Hematopoietic multipotent progenitor cell treated with erythropoietin and hydrocortisone succinate and interleukin-3 and kit ligand, for 17 days (in vitro differentiated cells): ENCODE results near the gene TAP2.
"Not testable (repeated sequence)": the region's sequence is repeated elsewhere in the genome, so short reads cannot be mapped to it uniquely, and the experiment has no call there.

ENCODE experiments used
- DNase-seq: peaks from one replicate; pipeline ENCODE4 v3.0.0-alpha.2; 2015; ENCODE audit warnings: low spot score

Gene TAP2

DNA sequence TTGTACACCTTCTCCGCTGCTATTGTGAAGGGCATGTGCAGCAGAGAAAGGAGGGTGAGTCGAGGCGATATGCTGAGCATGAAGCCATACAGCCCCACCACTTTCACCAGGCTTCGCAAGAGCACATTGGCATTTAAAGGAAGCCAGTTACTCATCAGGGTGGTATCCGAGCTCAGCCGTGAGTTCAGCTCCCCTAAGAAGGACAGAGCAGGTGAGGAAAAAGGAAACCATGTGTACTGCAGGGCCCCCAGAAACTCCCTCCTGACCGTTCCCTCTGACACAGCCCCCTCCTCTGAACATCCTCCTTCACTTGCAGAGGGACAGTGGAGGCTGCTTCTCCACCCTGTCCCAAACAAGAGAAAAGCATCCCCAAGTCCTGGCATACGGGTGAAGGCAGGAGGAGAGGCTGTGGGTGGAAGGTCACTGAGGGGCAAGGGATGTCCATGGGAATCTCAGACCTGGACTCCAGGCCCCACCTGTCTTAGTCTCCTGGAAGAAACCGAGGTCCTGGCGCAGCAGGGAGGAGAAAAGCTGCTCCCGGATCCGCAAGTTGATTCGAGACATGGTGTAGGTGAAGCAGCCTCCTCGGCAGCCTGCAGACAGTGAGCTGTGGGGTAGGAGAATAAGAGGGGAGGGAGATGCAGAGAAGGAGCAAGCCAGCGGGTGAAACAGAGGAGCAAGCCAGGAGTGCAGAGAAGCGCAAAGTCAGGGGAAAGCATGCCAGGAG is 3.2 kb downstream of the TAP2 start:
- DNase-seq = no peak

DNA sequence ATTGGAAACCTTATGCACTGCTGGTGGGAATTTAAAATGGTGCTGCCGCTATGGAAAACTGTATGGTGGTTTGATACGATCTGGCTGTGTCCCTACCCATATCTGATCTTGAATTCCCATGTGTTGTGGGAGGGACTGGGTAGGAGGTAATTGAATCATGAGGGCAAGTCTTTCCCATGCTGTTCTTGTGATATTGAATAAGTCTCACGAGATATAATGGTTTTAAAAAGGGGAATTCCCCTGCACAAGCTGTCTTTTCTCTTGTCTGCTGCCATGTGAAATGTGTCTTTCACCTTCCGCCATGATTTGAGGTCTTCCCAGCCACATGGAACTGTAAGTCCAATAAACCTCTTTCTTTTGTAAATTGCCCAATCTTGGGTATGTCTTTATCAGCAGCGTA is 4.9 kb downstream of the TAP2 start:
- DNase-seq = no peak

DNA sequence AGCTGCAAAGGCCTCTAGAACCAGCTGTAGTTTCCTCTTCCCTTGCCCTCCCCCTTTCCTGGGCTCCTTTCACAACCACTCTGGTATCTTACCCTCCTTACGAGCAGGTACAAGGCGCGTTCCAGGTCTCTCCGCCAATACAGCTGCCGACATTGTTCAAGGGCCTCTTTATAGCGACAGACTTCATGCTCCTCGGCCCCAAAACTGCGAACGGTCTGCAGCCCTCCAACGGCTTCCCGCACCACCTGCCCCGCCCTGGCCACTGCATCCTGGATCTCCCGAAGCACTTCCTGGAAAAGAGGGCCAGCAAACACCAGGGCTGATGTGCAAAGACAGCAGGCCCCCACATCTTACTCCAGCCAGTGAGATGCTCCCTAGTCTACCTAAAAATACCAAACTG is 6.0 kb downstream of the TAP2 start:
- DNase-seq = no peak

DNA sequence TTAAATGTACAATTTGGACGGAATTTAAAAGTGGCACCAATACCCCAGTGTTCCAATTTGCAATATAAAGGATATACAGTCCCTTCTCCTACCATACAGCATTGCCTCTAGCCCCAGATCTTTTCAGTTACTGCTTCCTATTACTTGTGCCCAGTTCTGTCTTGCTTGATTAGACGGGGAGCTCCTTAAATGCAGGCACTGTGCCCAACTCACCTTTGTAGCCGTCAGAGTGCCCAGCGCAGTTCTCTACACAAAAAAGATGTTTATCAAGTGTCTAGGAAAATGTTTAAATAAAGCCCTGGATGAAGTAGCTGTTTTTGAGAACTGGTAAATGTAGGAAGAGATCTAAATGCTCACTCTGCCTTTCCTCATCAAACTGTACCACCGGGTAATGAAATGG is 7.6 kb downstream of the TAP2 start:
- no peak for DNase-seq

DNA sequence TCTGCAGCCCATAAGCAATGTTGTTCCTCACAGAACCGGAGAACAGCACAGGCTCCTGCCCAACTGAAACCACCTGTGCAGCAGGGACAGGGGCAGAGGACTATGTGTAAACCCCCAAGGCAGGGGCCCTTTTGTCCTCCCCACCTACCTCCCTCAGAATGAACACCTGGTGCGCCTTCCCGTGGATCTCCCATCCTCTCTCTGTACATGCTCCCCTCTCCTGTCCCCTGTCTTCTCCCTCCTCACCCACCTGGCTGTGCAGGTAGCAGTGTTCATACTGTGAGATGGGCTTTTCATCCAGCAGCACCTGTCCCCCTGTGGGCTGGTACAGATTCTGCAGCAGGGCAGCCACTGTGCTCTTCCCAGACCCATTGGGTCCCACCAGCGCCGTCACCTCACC is 8.5 kb downstream of the TAP2 start:
- DNase-seq = no peak

DNA sequence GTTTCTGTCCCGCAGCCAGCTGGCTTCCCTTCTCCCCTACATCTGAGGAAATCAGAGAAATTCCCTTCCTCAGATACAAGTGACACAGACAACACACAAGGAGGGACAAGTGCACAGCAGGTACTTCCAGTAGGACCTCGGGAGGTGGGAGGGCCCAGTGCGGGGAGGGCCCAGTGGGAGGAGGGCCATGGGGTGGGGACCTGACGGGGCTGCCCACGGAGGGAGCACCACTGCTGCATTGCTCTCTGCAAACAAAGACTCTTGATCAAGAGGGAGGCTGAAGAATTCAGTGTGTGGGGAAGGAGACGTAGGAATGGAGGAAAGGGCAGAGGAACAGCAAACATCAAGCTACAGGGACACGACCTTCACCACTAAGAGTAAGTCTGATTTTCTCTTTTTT is 9.0 kb downstream of the TAP2 start:
- no peak for DNase-seq

DNA sequence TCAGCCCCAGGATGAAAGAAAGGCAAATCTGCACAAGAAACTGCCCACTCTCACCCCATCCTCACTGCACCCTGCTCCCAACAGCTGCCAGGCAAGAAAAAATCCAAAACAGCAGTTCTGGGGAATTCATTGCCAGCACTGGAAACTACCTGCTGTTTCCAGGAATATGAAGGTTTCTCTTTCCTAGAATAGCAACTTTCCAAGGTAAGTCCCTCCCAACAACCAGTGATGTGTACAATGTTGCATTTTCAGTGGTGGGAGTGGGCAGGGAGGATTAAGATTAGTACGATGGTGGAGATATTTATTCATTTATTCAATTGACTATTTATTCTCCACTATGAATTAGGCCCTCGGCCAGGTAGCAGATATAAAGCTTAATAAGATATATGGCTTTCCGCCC is 11.5 kb downstream of the TAP2 start:
- no peak for DNase-seq

DNA sequence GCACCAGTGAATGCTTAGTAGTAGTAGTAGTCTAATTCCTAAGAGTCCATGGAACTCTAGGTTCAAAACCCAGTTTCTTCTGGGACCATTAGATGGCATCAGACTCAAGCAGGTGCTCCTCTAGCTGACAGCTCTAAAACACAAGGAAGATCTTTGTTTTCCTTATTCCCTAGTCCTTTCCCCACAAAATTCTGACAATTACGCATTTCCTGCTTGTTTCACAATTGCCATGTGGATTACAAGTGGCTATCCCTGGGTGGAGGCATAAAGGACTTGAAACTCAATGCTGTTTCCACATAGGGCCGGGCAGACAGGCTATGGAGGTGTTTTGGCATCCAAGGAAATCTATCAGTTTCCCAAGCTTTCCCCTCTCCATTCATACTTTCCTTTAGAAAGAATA is 12.6 kb downstream of the TAP2 start:
- DNase-seq = peak; percentile 34

DNA sequence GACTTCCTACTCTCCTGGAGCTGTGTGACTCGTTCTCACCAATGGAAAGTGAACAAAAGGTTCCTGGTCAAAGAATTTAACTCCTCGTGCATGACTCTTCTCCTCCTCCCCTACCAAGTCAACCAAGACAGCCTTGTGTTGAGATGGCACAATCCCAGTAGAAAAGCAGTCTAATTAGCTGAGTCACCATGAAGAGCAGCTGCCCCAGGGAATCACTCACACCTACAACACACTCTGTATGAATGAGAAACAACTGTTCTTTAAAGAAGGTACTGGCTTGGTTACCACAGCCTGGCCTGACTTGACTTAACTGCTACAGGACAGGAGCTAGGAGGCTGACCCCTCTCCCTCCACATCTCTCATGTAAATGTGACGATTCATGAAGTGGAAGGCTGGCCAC is 18.8 kb downstream of the TAP2 start:
- DNase-seq = no peak

DNA sequence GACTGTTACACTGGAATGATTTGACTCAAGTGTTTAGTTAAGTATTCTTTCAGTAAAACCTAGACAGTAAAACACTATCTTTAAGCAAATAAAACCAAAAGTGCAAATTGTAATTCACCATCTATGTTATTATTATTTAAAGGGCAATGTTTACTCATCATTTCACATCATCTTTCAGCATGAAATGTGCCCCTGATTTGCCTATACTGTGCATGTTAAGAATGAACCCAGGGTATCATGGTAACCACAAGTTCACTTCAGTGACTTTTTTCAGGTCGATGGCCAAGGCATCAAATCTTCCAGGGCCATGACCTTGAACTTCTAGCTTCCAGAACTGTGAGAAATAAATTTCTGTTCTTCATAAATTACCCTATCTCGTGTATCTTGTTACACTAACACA is 19.7 kb downstream of the TAP2 start:
- DNase-seq = no peak

DNA sequence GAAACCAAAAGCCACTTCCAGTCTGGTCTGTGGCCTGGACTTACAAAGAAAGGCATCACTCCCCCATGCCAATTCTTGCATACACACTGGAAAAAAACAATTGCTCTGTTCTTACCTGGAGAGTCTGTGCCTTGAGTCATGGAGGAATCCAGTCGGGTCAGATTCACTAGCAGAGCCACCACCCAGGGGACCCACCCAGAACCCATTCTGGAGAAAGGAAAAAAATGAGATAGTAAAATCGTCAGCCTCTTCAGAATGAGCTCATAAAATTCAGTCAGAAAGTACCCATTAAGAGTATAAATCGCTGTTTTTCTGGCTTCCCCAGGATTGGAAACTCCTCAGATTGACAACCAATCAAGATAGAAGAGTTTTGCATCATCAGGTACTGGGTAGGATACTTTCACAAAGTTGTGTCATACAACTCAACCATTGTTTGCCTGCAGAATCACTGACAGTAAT is 21.8 kb downstream of the TAP2 start, which contains the start of gene HLA-DOB:
TSS of gene HLA-DOB (minus strand) at position 257 of the 459 bp plus-strand sequence. CDS start at position 206, 51 bp downstream.
- DNase-seq = no peak

DNA sequence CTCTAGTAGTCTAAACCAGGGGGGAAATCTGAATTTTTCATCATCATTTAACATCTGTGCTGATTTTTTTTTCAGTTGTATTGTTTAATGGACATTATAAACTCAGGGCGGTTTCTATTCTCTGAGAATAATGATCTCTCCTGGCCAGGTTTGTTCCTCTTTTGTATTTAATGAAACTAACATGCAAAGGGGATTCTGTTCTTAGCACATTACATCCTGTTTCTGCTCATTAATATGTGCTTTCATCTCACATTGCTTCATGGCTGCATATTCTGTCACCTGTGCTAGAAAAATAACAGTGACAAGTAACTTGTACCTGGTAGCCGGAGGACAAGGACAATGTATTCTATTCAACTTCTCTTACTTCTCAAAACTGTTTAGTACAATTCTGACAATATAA is 22.5 kb downstream of the TAP2 start:
- DNase-seq = no peak

DNA sequence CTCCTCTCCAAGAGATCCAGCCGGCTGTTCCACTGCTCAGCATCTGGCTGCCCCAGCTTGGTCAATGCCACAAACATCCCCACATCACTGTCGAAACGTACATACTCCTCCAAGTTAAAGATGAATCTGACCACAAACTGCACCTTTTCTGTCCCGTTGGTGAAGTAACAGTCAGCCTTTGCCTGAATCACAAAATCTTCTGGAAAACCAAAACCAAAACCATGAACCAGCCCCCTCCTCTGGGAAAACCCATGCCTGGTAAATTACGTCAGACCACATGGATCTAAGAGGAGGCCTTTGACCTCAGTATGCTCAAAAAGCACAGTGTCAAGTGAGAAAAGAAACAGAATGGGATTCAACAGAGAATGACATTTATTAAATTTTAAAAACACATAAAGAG is 23.4 kb downstream of the TAP2 start:
- DNase-seq = no peak

DNA sequence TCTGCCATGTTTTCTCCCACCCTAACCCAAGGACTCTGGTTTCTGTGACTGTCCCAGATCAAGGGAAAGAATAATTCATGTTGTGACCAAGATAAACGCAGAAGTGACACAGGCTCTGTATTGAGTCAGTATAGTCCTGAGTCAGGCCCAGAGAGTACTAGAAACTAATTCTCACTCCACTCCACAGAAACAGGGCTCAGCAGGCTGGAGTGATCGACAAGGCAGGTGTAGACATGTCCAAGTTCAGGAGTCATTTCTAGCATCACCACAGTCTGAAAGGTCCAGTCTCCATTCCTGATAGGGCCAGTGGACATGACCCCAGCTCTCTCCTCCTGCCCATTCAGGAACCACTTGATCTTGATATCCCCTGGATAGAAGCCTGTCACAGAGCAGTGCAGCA is 24.4 kb downstream of the TAP2 start:
- no peak for DNase-seq

DNA sequence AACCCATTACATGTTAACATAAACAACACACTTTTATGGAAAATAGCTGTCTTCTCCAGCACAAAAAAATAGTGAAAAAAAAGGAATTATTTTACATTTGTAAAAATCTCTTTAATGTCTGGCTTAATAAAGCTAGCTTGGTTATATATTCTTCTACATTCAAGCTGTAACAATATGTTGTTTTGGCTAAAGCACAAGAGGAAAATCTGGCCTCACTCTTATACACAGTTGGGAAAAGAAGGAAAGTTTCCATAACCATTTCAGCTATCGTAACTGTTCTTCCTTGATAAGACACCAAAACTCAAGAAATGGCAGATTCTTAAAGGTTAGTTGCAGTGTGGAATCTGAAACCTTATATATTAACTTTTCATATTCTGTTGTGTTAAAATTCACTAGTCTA is 29.4 kb downstream of the TAP2 start:
- DNase-seq = no peak

DNA sequence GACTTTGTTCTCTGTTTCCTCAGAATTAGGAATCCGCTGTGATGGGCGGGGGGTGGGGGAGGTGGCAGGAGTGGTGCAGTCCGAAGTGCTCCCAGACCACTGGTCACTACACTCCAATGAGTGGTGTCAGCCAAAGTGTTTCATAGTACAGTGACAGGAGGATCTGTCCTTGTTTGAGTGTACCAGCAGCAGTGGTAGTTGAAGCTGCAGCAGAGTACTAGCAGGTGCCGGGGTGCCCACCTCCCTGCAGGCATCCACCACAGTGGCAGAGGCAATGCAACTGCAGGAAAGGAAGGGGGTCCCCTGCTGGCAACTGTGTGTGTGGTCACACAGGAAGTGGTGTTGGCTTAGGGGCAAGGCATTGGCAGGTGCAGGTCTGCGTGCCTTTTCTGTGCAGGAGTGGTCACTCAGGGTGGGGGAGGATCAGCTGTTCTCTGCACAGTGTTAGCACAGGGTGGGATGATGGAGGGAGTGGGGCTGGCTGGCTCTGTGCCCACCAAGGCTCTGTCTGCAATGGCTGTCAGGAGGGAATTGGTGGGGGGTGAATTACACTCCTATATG is 31.4 kb downstream of the TAP2 start:
- no peak for DNase-seq

DNA sequence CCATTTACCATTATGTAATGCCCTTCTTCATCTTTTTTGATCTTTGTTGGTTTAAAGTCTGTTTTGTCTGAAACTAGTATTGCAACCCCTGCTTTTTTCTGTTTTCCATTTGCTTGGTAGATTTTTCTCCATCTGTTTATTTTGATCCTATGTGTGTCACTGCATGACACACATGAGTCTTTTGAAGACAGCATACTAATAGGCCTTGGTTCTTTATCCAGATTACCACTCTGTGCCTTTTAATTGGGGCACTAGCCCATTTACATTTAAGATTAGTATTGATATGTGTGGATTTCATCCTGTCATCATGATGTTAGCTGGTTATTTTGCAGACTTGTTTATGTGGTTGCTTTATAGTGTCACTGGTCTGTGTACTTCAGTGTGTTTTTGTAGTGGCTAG is 33.1 kb downstream of the TAP2 start:
- DNase-seq = not testable (repeated sequence)

DNA sequence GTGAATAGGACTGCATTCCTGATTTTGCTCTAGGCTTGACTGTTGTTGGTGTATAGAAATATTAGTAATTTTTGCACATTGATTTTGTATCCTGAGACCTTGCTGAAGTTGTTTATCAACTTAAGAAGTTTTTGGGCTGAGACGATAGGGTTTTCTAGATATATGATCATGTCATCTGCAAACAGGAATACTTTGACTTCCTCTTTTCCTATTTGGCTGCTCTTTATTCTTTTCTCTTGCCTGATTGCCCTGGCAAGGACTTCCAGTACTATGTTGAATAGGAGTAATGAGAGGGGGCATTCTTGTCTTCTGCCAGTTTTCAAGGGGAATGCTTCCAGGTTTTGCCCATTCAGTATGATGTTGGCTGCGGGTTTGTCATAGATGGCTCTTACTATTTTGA is 35.1 kb downstream of the TAP2 start:
- no peak for DNase-seq

DNA sequence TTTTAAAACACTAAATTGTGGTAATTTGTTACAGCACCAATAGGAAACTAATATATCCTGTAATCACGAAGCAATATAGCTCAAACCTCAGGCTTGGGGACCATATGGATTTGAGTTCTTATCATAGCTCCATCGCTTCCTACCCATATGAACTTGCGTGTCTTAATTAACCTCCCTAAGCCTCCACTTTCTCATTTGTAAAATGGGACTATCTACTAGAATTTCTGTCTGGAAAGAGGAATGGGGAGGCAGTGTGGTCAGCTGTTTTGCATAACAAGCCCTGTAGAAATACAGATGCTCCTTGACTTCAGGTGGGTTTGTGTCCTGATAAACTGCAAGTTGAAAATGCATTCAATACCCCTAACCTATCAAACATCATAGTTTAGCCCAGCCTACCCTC is 38.8 kb downstream of the TAP2 start:
- no peak for DNase-seq

DNA sequence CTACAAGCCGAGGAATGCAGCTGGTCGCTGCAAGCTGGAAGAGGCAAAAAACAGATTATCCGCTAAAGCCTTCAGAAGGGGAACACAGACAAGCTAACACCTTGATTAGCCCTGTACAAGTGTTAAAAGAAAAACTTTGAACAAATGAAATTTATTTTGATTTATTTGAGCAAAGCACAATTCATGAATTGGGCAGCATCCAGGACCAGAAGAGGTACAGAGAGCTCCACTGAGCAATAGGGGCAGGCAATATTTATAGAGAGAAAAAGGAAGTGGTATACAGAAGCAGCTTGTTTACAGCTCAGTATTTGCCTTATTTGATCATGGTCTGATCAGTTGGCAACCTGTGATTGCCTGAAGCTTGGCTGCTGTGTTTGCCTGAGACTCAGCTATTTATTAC is 39.4 kb downstream of the TAP2 start:
- no peak for DNase-seq

DNA sequence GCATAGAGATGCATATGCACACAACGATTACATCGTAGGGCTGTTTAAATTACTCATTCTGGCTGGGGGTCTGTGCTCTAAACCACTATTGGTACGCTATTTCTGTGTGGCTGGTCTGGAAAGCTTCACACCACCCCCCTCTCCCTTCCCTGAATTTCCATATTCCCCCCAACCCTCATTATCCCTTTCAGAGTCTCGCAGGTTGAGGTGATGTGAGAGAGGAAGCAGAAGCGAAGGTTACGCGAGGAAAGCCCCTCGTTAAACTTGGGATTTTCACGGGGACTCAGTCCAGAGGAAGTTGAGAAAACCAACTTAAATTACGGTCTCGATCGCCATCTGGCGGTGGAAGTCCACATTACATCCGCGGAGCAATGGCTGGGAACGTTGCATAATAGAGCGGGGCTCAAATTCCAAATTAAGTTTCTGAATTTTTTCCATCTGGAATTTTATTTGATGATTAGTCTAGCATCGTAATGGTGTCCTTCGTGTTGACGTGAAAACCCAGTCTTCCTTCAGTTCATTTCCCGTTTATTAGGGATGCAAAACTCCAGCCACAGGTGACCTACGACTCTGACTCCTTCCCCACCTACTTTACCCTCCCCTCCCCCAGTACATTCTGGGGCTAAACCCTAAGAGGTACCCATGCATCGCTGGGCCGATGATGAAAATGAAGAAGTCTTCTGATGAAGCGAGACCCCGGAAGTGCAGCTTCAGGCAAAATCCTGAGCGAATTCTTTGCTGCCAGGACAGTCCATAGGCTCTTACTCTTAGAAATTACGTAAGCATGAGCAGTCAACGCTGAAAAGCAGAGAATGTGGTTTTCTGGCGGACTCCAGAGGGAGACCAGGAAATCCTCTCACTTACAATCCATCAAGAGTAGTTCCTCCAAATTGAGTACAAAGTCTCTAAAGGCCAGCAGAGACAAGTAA is 41.4 kb downstream of the TAP2 start:
- DNase-seq = peak; percentile 72

DNA sequence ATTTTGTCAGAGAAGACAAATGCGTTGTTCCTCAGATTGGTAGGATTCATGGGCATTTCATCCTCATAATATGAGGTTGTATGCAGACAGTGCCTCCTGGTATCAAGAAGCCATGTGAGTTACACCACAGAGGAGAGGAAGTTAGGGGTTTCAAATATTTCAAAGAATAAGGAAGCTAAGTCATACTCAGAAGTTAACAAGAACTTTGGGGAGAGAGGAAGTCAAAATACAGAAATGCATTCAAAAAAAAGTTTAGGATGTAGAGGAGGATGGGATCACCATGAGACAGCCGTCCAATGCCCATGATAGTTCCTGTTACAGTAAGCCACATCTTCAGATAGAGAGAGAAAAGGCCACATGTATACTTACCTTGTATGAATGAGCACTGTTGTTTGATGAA is 44.0 kb downstream of the TAP2 start:
- no peak for DNase-seq

DNA sequence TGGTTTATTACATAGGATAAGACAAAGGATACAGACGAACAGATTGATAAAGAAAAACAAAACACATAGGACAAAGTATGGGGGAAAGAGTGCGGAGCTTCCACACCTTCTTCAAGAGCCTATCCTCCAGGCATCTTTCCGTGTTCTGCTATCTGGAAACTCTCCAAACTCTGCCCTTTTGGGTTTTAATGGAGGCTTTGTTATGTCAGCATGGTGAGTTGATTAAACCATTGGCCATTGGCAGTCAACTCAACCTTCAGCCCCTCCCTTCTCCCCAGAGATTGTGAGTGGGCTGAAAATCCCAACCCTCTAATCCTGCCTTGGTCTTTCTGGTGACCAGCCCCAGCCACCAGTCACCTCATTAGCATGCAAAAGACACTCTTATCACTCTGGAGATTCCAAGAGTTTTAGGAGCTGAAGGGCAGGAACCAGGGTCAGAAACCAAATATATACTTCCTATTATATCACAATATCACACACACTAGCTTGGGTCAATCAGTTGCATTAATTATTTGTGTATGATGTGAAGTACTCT is 45.6 kb downstream of the TAP2 start:
- no peak for DNase-seq
